ENCODE results near the gene GBP1.
"Not testable (repeated sequence)": the region's sequence is repeated elsewhere in the genome, so short reads cannot be mapped to it uniquely, and the experiment has no call there.

GBP1 gene

DNA sequence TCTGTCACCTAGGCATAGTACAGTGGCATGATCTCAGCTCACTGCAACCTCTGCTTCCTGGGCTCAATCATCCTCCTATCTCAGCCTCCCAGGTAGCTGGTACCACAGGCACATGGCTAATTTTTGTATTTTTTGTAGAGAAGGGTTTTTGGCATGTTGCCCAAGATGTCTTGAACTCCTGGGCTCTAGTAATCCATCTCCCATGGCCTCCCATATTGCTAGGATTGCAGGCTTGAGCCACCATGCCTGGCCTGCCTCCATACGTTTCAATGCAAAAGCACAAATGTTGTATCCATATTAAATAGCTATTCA, 24.7 kb downstream of the GBP1 start:
- TF ChIP-seq, protein P1, sequence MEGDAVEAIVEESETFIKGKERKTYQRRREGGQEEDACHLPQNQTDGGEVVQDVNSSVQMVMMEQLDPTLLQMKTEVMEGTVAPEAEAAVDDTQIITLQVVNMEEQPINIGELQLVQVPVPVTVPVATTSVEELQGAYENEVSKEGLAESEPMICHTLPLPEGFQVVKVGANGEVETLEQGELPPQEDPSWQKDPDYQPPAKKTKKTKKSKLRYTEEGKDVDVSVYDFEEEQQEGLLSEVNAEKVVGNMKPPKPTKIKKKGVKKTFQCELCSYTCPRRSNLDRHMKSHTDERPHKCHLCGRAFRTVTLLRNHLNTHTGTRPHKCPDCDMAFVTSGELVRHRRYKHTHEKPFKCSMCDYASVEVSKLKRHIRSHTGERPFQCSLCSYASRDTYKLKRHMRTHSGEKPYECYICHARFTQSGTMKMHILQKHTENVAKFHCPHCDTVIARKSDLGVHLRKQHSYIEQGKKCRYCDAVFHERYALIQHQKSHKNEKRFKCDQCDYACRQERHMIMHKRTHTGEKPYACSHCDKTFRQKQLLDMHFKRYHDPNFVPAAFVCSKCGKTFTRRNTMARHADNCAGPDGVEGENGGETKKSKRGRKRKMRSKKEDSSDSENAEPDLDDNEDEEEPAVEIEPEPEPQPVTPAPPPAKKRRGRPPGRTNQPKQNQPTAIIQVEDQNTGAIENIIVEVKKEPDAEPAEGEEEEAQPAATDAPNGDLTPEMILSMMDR (conservative IDR thresholded peaks at IDR 0.05; ENCODE audit: low read depth, low read length): no peak
- DNase-seq (ENCODE audit: low read depth): no peak
- no peak overlapping the region for H3K4me3 ChIP-seq (ENCODE audit: low read depth, low read length)

DNA sequence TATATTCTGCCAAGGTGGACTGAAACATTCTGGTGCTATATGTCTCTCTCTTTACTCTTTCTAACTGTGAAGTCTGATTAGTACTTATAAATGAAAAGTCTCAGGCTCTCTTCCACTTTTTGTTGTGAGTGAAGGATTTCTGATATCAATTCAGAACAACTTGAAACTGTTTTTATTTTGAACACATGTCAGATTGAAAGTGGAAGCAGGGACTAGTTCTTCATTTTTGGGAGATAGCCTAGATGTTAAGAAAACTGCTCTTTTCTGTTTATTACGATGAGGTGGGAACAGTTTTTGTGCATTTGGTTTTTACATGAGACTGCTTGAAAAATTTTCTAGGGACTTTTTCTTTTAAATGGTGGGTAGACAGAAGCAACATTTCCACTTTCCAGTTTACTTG, 27.8 kb downstream of the GBP1 start:
- H3K4me3 ChIP-seq (ENCODE audit: low read depth, low read length): no peak overlapping the region
- no peak for DNase-seq (ENCODE audit: low read depth)
- TF ChIP-seq, protein P1 (conservative IDR thresholded peaks at IDR 0.05; ENCODE audit: low read depth, low read length): no peak

DNA sequence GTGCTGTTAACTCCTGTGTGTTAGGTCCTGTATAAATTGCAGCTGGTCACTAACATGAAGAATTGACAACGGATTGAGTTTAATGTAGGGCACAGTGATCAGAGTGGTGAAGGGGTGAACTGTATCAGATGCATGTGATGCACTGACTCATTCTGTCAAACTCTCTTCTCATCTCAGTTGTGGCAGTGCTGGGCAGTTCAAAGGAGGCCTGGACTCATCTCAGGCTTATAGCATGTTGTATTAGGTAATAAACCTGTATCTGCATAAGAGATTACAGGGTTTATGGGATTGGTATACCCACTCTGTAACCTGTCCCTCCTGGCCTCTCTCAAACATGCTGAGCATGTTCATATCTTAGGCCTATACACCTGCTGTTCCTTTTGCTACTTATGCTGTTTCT, 29.9 kb downstream of the GBP1 start:
- no peak overlapping the region for H3K4me3 ChIP-seq (ENCODE audit: low read depth, low read length)
- no peak for DNase-seq (ENCODE audit: low read depth)
- TF ChIP-seq, protein P1 (conservative IDR thresholded peaks at IDR 0.05; ENCODE audit: low read depth, low read length): no peak

DNA sequence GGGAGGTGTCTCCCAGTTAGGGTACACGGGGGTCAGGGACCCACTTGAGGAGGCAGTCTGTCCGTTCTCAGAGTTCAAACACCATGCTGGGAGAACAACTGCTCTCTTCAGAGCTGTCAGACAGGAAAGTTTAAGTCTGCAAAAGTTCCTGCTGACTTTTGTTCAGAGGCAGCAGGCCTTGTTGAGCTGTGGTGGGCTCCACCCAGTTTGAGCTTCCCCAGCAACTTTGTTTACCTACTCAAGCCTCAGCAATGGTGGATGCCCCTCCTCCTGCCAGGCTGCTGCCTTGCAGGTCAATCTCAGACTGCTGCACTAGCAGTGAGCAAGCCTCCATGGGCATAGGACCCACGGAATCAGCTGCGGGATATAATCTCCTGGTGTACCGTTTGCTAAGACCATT, 31.0 kb downstream of the GBP1 start:
- not testable (repeated sequence) for H3K4me3 ChIP-seq (ENCODE audit: low read depth, low read length); DNase-seq (ENCODE audit: low read depth)

DNA sequence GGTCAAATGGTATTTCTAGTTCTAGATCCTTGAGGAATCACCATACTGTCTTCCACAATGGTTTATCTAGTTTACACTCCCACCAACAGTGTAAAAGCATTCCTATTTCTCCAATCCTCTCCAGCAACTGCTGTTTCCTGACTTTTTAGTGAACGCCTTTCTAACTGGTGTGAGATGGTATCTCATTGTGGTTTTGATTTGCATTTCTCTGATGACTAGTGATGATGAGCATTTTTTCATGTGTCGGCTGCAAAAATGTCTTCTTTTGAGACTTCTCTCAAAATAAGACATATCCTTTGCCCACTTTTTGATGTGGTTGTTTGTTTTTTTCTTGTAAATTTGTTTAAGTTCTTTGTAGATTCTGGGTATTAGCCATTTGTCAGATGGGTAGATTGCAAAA, 36.0 kb downstream of the GBP1 start:
- not testable (repeated sequence) for DNase-seq (ENCODE audit: low read depth); H3K4me3 ChIP-seq (ENCODE audit: low read depth, low read length)

DNA sequence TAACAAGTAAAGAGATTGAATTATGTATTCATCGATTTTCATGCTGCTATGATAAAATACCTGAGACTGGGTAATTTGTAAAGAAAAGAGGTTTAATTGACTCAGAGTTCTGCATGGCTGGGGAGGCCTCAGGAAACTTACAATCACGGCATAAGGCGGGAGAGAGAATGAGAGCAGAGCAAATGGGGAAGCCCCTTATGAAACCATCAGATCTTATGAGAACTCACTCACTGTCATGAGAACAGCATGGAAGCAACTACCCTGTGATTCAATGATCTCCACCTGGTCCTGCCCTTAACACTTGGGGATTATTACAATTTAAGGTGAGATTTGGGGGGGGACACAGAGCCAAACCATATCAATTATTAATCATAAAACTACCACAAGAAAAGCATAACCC, 39.1 kb downstream of the GBP1 start:
- TF ChIP-seq, protein P1 (conservative IDR thresholded peaks at IDR 0.05; ENCODE audit: low read depth, low read length): no peak

DNA sequence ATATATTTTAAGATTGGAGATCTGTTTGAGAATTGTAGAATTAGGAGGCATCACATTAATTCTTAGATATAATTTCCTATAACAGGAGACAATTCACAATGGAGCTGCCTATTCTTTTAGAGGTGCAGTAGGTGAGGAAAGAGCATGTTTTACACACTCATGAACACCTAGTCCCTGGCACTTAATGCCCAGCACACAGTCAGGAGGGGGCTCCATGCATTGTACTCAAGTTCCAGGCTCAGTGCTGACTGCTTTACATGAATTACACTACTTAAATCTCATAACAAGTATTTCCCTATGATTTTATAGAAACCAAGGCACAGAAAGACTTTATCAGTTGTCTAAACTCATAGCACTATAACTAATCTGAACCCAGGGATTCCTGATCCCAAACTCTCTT, 42.0 kb downstream of the GBP1 start:
- H3K4me3 ChIP-seq (ENCODE audit: low read depth, low read length): peak overlapping the region; percentile 5
- DNase-seq (ENCODE audit: low read depth): no peak
- TF ChIP-seq, protein P1 (conservative IDR thresholded peaks at IDR 0.05; ENCODE audit: low read depth, low read length): no peak

More for the DNA sequence above, 39.1 kb downstream of the GBP1 start:
- no peak for DNase-seq (ENCODE audit: low read depth)
- H3K4me3 ChIP-seq (ENCODE audit: low read depth, low read length): no peak overlapping the region

DNA sequence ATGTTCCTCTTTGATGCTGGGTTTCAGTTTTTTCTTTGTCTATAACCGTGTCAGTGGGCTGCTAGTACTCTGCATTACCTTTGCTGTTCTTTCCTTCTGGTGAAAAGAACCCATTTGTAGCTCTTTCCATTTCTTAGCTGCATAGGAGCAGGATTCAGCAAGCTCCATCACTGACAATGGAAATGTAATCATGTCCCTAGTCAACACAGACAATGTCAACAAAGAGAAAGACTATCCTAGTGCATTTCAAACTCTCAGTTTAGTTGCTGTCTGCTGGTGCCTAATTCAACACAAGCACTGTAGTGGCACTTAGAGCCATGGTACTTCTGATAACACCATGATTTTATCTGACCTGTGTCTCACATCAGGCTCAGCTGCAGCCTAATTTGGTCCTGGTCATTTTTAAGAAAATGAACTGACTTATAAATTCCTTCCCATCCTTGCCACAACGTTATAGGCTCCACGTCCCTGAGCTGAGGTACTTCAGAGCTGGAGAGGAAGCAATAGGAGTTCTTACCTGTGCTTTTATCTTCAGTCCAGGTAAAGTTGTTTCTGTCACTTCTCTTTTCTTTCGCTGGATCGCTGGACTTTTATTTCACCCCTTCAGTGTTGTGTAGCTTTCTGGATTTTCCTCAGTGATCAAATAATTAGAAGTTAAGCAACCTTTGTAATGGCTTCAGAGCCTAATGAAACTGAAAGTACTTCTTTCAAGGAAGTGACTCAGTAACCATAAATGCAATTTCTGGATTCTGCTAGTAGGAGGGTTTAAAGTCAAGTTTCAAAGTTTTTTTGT, 42.6 kb downstream of the GBP1 start, which contains the start of gene GBP3:
Gene GBP3 (minus strand): TSS at position 700 of the 793 bp plus-strand sequence. CDS start 2,145 bp downstream, outside the sequence.
- TF ChIP-seq, protein P1 (conservative IDR thresholded peaks at IDR 0.05; ENCODE audit: low read depth, low read length): no peak
- peak within 1 kb of the TSS; percentile 68 for H3K4me3 ChIP-seq (ENCODE audit: low read depth, low read length)
- DNase-seq (ENCODE audit: low read depth): peak; percentile 84

DNA sequence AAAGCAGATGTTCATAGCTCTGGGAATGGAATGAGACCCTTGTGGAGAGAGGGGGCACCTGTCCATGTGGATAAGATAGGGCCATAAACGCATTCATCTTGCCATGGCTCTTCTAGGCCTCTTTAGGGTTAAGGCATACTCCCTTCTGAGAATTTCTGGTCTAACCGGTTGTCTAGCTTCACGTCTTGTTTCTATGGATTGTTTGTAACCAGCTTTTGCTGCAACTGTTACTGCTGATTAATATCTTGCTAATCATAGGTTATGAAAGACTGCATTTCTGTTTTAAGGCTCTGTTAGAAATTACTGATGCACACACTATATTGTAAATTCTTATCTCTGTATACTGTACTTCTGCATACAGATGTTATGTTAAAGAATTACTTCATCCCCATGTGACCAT, 46.7 kb downstream of the GBP1 start:
- not testable (repeated sequence) for DNase-seq (ENCODE audit: low read depth)

More for the DNA sequence above, 46.7 kb downstream of the GBP1 start:
- not testable (repeated sequence) for H3K4me3 ChIP-seq (ENCODE audit: low read depth, low read length)

Data from choroid plexus epithelial cell (primary cell).